A549 (cell line): ENCODE results near the gene UBE2G2.

Experiments used
- BHLHE40 ChIP-seq: IDR thresholded peaks from 2 replicates; pipeline ENCODE4 v1.6.1; 2012; ENCODE audit warnings: low read depth, low read length, inconsistent platforms
- JUN ChIP-seq, 2 experiments: fragments of >200 bp; sonication (Bioruptor Twin); formaldehyde crosslinking; IDR thresholded peaks; 2 replicates in 1 of 2; 3 replicates in 1 of 2; pipeline ENCODE4 v1.6.1; 2016 to 2017
- KDM5A ChIP-seq: fragments of 200-600 bp; sonication (generic); IDR thresholded peaks from 2 replicates; pipeline ENCODE4 v1.6.1; 2016; ENCODE audit warnings: antibody characterized with exemption, mild to moderate bottlenecking
- MAZ ChIP-seq: fragments of 150-350 bp; IDR thresholded peaks from 2 replicates; pipeline ENCODE4 v1.6.1; 2014; ENCODE audit warnings: antibody characterized with exemption, low read depth, low read length, borderline replicate concordance
- POLR2A ChIP-seq: IDR thresholded peaks from 2 replicates; pipeline ENCODE4 v1.6.1; 2012; ENCODE audit warnings: mild to moderate bottlenecking, low read length
- POLR2AphosphoS2 ChIP-seq: conservative IDR thresholded peaks from 2 replicates; pipeline ENCODE4 v1.6.1; 2012; ENCODE audit warnings: low read length, improper control_type of control experiment, inconsistent platforms
- RAD21 ChIP-seq, 2 experiments: fragments of >200 bp in 1 of 2; sonication (Bioruptor Twin) in 1 of 2; formaldehyde crosslinking in 1 of 2; IDR thresholded peaks in 1 of 2; conservative IDR thresholded peaks in 1 of 2; 2 replicates in 1 of 2; 3 replicates in 1 of 2; pipeline ENCODE4 v1.6.1; 2012 to 2018; ENCODE audit warnings: inconsistent platforms in 1 of 2
- TP53 ChIP-seq: fragments of 250-450 bp; sonication (Bioruptor Pico); IDR thresholded peaks from 2 replicates; pipeline ENCODE4 v1.5.0; 2021; ENCODE audit warnings: mild to moderate bottlenecking, moderate library complexity
- TF ChIP-seq, protein P1 (sequence below): fragments of >200 bp; sonication (Bioruptor Twin); formaldehyde crosslinking; IDR thresholded peaks from 3 replicates; pipeline ENCODE4 v1.5.1; 2016
- TF ChIP-seq, protein P2 (sequence below): IDR thresholded peaks from 2 replicates; pipeline ENCODE4 v1.6.1; 2012
- TF ChIP-seq, protein P3 (sequence below): fragments of >200 bp; sonication (Bioruptor Twin); formaldehyde crosslinking; IDR thresholded peaks from 3 replicates; pipeline ENCODE4 v1.6.1; 2016
- TF ChIP-seq, protein P4 (sequence below): fragments of 200-600 bp; sonication (generic); IDR thresholded peaks from 2 replicates; pipeline ENCODE4 v1.6.1; 2016; ENCODE audit warnings: antibody characterized with exemption, mild to moderate bottlenecking, moderate library complexity
- TF ChIP-seq, protein P5 (sequence below): IDR thresholded peaks from 2 replicates; pipeline ENCODE4 v1.6.1; 2012

DNA sequence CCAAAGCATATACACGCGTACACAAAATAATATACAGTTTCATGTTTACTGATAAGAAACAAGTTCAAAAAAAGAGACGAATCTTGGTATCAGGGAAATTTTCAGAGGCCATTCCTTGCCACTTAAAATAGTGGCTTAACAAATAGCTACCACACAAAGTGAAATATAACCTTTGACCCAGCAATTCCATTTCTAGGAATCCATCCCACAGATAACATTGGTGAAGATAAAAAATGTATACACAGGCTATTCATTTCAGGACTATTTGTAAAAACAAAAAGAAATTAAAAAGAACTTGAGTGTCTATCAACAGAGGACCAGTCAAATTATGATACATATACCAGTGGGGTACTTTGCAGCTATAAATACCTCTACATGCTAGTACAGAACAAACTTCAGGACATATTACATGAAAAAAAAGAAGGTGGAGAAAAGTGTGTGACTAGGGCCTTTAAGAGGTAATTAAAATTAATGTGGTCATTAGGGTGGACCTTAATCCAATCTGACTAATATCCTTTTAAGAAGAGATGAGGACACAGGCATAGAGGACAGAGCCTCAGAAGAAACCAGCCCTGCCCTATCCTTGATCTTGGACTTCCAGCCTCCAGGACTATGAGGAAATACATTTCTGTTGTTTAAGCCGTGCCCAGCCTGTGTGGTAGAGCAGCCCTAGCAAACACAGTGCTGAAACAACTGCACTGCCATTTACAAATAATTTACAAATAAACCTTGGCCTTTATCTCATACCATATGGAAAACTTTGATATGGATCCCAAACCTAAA is 7.8 kb downstream of the UBE2G2 start:
- TF ChIP-seq, protein P1, sequence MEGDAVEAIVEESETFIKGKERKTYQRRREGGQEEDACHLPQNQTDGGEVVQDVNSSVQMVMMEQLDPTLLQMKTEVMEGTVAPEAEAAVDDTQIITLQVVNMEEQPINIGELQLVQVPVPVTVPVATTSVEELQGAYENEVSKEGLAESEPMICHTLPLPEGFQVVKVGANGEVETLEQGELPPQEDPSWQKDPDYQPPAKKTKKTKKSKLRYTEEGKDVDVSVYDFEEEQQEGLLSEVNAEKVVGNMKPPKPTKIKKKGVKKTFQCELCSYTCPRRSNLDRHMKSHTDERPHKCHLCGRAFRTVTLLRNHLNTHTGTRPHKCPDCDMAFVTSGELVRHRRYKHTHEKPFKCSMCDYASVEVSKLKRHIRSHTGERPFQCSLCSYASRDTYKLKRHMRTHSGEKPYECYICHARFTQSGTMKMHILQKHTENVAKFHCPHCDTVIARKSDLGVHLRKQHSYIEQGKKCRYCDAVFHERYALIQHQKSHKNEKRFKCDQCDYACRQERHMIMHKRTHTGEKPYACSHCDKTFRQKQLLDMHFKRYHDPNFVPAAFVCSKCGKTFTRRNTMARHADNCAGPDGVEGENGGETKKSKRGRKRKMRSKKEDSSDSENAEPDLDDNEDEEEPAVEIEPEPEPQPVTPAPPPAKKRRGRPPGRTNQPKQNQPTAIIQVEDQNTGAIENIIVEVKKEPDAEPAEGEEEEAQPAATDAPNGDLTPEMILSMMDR = peak; percentile 6; the same call in 2 of the 3 replicates
- TF ChIP-seq POLR2A = no peak
- TF ChIP-seq, protein P2, sequence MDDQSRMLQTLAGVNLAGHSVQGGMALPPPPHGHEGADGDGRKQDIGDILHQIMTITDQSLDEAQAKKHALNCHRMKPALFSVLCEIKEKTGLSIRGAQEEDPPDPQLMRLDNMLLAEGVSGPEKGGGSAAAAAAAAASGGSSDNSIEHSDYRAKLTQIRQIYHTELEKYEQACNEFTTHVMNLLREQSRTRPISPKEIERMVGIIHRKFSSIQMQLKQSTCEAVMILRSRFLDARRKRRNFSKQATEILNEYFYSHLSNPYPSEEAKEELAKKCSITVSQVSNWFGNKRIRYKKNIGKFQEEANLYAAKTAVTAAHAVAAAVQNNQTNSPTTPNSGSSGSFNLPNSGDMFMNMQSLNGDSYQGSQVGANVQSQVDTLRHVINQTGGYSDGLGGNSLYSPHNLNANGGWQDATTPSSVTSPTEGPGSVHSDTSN = no peak
- TF ChIP-seq JUN (IDR thresholded peaks at IDR 0.05) = no peak
- TF ChIP-seq, protein P3, sequence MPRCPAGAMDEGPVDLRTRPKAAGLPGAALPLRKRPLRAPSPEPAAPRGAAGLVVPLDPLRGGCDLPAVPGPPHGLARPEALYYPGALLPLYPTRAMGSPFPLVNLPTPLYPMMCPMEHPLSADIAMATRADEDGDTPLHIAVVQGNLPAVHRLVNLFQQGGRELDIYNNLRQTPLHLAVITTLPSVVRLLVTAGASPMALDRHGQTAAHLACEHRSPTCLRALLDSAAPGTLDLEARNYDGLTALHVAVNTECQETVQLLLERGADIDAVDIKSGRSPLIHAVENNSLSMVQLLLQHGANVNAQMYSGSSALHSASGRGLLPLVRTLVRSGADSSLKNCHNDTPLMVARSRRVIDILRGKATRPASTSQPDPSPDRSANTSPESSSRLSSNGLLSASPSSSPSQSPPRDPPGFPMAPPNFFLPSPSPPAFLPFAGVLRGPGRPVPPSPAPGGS = no peak
- TF ChIP-seq MAZ = no peak
- TF ChIP-seq KDM5A = no peak
- TF ChIP-seq, protein P4, sequence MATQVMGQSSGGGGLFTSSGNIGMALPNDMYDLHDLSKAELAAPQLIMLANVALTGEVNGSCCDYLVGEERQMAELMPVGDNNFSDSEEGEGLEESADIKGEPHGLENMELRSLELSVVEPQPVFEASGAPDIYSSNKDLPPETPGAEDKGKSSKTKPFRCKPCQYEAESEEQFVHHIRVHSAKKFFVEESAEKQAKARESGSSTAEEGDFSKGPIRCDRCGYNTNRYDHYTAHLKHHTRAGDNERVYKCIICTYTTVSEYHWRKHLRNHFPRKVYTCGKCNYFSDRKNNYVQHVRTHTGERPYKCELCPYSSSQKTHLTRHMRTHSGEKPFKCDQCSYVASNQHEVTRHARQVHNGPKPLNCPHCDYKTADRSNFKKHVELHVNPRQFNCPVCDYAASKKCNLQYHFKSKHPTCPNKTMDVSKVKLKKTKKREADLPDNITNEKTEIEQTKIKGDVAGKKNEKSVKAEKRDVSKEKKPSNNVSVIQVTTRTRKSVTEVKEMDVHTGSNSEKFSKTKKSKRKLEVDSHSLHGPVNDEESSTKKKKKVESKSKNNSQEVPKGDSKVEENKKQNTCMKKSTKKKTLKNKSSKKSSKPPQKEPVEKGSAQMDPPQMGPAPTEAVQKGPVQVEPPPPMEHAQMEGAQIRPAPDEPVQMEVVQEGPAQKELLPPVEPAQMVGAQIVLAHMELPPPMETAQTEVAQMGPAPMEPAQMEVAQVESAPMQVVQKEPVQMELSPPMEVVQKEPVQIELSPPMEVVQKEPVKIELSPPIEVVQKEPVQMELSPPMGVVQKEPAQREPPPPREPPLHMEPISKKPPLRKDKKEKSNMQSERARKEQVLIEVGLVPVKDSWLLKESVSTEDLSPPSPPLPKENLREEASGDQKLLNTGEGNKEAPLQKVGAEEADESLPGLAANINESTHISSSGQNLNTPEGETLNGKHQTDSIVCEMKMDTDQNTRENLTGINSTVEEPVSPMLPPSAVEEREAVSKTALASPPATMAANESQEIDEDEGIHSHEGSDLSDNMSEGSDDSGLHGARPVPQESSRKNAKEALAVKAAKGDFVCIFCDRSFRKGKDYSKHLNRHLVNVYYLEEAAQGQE = no peak
- TF ChIP-seq POLR2AphosphoS2 = no peak
- TF ChIP-seq RAD21 (conservative IDR thresholded peaks at IDR 0.05 in 1 of 2, IDR thresholded peaks at IDR 0.05 in 1 of 2) = no peak
- TF ChIP-seq TP53 = no peak
- TF ChIP-seq, protein P5, sequence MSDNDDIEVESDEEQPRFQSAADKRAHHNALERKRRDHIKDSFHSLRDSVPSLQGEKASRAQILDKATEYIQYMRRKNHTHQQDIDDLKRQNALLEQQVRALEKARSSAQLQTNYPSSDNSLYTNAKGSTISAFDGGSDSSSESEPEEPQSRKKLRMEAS = no peak
- no peak for TF ChIP-seq BHLHE40
